GM12892 (cell line): ENCODE data around the gene CHI3L1.

Experiments used
- POLR2A ChIP-seq: IDR thresholded peaks from 2 replicates; pipeline ENCODE4 v1.6.1; 2011; ENCODE audit warnings: low read depth, low read length, control low read depth
- POLR2AphosphoS5 ChIP-seq: IDR thresholded peaks from 2 replicates; pipeline ENCODE4 v1.6.1; 2011; ENCODE audit warnings: low read depth, low read length, control low read depth
- TAF1 ChIP-seq: IDR thresholded peaks from 2 replicates; pipeline ENCODE4 v1.6.1; 2011; ENCODE audit warnings: low read depth, mild to moderate bottlenecking, control low read depth, low read length, borderline replicate concordance

DNA sequence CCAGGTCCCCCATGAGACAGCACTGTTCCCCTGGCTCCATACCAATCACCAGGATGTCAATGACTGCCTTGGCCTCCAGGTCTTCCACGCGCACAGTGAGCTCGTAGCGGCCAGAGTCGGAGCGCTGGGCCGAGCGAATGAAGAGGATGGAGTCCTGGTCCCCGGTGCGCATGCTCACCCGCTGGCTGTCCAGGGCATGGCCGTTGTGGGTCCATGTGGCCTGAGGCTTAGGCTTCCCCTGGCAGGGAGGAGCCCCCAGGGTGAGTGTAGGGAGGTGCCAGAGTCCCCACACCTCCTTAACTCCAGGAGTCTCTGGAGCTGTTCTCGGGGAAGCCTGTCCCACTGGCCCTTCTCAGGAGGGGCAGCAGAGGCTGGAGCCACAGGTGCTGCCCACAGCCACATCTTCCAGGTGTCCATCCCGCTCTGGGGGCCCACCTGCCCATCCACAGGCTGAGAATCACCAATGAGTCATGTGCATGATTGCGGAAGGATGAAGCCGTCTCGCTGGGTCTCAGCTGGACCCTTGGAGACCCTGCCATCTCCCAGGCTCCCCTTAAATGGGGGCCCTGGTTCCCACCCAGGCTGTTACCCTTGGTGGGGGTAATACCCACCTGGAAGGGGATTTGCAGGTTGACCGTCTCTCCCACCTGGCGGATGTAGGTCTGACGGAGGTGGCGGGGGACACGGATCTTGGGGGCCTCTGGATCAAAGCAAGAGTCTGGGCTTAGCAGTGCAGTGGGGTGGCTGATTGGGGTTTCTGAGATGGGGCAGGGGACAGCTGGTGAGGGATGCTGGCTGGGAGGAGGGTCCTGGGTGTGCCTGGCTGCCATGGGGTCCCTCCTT lies 14.9 kb downstream of the CHI3L1 start:
- TF ChIP-seq TAF1 (no peak), POLR2A (no peak), POLR2AphosphoS5 (no peak)
